Right hindlimb (tissue), 1 donor: ENCODE results near the gene GZMA.

Source experiments
- DNase-seq: peaks from one replicate; pipeline ENCODE4 v3.0.0-alpha.2; 2018

GZMA gene

DNA sequence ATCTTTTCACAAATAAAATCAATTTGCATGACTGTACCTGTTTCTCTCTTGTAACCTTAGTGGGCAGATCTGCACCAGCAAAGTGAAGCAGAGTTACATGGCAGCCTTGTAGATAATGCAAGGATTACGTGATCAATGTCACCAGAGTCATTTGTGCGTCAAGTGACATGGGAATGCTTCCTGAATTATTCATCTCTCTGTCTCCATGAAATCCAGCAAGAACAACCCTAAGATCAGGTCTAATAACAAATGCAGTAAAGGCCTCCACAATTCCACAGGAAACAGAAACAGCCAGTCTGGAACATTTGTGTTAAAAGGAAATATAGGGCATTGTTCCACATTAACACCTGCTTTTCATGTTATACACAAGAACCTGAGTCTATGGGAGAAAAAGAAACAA, 7.8 kb downstream of the GZMA start:
- no peak for DNase-seq

DNA sequence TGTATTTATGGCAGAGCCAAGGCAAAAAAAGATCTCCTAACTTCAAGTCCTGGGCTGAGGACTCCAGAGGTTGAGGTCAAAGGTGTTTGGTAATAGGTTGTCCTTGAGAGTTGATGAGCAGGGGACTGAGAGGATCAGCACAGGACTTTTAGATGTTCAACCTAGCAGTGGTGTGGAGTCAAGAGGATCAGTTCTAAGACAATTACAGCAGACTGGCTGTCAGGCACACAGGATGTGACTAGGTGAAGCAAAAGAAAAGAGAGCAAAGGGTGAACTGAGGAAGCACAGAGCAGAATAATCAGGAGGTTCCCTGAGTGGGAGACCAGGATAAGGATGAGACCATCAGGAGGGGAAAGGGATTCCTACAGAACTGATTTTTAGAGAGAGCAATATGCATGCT, 10.9 kb downstream of the GZMA start:
- DNase-seq: no peak

DNA sequence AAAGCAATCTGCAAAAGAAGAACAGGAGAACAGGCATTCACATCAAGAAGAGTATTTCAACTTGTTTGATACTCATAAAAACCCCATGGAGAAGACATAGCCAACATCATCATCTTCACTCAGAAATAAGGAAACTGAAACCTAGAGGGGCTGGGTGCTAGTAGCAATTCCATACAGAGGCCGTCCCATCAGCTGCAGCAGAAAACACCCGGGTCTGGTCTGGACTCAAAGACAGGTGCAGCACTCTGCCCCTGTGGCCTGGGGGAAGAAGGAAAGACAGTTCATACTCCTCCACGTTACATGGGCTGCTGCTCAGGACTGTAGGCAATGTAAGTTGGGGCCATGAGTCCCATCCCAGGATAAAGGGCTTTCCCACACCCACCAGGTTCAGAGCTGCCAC, 11.6 kb downstream of the GZMA start:
- no peak for DNase-seq

DNA sequence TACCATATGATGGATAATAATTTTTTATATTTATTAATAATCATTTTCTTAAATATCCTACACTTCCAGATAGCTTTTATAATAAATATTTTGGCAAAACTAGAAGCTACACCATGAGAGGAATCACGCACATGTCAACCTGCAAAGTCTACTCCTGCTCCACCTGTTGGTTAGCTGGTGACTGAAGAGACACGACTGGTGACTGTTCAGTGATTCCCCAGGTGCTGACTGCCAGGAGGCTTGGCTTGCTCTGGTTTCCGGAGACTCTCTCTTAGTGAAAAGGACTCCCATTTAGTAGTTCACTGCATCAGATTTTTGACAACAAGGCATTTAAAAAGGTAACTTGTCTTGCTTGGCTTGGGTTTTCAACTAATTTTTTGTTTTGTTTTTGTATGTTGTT, 20.9 kb downstream of the GZMA start:
- no peak for DNase-seq

DNA sequence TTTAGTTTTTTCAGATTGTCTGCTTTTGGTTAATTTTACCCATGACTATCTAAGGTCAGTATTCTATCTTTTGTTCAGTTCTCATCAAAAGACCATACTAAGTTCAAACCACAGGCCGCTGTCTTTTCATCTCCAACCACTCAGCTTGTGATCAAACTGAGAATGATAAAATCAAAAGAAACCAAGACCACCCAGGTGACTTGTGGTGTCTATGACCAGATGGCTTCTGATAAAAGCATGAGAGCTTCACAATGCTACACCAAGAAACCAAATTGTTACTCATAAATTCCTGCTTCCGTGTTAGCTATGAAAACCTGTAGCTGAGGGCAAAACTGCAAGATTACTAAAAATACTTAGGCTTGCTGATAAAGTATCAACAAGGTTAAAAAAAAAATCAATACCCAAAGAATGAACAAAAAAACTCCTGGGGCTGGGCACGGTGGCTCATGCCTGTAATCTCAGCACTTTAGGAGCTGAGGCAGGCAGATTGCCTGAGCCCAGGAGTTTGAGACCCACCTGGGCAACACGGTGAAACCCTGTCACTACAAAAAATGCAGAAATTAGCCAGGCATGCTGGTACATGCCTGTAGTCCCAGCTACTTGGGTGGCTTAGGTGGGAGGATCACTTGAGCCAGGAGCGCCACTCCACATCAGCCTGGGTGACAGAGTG, 31.7 kb downstream of the GZMA start:
- DNase-seq: no peak

DNA sequence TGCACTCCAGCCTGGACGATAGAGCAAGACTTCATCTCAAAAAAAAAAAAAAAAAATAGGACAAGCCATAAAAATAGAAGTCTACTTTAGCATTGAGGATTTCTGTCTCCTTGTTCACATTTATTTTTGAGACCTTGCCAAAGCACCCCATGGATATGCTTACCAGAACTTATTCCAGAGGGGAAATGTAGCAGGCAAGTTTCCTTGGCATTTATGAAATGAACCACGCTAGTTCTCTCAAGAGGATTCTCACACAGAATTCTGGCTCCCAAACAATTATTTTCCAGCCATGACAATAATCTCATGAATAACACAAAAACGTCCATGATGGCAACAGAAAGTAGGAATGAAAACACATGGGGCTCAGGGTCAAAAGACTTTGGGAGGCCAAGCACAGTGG, 34.1 kb downstream of the GZMA start:
- no peak for DNase-seq

DNA sequence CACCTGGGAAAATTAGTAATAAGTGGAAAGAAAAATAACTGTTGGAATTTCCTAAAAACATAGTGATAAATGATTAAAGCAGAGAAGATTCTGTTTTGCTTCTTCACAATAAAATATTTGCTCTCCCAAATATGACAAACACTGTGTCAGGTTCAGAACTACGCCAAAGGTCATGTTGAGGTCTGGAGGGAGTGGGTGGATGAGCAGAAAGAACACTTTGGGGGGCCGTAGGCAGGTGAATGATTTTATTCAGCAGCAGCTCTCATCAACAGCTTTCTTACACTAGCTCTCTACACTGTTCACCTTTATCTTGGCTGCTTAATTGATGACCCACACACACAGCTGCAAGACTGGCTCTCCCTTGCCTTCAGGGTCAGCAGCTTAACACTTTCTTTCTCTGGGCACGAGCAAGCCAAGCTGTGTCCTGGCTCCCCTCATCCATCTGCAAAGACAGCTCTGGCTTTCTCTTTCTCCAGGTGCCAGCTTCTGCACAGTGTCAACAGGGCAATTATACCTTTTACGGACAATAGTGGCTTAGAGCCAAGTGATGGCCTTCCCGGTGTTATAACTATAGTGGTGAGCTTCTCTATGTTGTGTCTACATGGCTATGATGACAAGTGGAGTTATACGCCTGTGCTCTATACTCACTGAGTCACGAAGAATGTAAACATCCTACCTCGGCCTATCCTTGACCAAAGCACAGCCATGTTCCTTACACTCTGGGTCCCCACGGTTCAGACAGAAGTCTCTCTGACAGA, 38.6 kb downstream of the GZMA start:
- DNase-seq: no peak

DNA sequence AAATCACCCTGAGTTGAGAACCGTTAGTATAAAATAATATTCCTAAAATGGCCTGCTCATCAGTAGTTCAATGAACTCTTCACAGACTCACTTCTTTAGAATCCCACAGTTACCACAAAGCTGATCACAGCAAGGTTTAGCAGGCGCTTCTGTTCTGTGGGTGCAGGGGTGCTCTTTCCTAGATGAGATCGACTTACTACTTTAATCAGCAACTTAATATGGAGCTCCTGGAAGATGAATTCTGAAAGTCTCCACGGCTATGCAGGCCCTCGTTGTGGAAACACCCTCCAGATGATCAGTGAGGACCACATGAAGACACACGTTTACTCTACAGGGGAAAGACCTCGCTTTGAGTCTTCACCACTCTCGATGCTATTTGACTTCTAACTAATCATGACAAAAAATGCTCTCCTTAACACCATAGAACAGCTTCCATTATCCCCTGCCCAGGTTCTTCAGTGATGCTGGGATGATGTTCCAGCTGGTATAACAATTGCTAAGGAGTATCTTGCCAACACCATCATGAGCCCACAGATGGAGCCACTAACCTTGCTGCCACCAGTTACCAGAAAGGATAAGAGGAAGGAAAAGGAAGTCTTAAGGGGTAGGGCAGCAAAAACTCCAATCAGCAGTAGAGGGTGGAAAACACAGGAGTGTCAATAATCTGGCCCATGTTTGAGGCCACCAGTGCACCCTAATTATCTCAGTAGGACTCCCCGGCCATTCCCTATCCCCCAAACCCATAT, 39.7 kb downstream of the GZMA start:
- DNase-seq: no peak

DNA sequence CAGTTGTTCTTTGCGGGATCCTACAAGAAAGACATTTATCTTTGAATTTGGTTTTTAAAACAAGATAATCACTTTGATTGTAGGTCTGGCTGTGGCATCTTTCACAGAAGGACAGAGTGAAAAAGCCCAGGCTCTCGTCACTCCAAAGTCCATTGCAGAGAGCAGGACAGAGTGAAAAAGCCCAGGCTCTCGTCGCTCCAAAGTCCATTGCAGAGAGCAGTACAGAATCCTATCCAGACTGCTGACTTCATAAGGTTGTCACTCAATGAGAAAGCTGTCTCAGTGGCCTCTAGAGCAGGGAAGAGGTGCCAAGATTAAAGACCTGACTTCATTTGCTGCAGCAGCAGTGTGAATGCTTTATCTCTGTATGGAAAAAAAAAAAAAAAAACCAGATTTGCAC, 41.2 kb downstream of the GZMA start:
- DNase-seq: no peak

DNA sequence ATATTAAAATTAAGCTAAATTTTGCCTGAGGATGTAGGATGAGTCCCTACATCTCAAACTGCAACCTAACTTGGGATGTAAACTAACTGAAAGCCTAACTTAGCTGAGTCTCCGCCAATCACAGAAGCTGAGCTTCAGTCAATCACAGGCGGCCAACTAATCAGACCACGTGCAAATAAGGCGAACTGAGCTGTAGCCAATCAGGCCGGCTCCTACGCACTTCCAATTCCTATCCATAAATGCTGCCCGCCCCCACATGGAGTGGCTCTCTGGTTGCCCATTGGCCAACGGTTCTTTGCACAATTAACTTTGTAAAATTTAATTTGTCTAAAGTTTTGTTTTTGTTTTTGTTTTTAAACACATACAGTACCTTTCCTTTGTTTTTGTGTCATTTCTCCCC, 43.6 kb downstream of the GZMA start:
- DNase-seq: no peak

DNA sequence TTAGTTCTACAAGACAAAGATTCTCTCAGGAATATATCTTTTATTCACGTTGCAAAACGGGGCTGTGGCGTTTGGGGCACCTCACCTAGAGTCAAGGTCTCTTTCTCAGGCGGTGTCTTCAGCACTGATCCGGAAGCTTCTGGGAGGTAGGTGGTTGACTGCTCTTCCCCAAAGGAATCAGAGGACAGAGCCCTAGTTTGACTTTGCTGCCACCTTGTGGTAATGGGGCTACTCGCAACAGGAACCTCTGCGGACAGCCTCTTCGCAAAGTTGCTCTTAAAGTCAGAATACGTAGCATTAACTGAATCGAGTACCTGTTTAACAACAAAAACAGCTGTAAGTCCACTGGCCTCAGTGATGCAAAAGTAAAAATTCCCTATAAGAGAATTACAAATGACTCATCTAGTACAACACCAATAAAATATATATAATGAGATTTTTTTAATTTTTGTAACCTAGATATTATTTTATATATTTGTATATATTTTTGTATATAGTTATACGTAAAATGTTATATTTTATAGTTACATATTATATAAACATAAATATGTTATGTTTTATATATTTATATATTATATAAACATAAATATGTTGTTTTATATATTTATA, 44.2 kb downstream of the GZMA start:
- peak; percentile 86 for DNase-seq

DNA sequence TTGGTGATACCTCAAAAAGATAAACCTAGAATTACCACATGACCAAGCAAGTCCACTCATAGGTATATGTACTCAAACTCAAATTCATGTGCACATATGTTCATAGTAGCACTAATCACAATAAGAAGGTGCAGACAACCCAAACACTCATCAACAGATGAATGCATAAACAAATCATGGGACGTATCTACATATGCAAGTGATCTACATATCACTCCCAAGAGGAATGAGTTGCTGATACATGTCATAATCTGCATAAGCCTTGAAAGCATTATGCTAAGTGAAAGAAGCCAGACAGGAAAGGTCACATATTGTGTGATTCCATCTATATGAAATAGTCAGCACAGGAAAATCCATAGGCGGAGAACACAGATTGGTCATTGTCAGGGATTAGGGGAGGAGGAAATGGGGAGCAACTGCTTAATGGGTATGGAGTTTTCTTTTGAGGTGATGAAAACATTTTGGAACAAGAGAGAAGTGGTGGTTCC, 46.9 kb downstream of the GZMA start:
- no peak for DNase-seq

DNA sequence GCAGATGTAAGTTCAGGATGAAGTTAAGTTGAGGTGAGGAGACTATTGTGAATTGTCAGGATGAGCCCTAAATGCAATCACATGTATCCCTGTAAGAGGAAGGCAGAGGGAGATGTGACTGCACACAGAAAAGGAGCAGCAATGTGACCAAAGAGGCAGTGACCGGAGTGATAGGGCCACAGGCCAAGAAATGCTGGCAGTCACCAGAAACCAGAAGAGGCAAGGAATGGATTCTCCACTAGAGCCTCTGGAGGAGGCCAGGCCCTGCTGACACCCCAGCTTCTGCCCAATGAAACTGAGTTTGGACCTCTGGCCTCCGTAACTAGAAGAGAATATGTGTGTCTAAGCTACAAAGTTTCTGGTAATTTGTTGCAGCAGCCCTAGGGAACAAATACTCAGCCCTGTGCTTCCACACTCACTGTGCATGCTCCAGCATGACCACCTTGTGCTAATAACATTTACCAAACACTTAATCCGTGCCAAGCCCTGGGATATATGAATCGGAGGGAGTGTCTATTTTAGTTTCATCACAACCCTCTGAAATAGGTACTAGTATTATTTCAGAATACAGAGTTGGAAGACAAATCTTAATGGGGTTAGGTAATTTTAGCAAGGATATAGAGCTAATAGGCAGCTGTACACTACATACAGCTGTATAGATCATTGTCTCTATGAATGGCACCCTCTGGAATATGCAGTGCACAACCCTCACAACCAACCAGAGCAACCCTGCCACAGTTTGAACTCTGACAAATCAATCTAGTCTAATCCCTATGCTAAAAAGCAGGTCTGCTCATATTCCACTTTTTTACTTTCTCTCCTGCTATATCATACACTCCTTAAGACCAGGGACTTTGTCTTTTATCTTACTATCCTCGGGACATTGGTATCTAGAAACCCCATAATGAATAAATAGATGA, 49.7 kb downstream of the GZMA start:
- DNase-seq: no peak

DNA sequence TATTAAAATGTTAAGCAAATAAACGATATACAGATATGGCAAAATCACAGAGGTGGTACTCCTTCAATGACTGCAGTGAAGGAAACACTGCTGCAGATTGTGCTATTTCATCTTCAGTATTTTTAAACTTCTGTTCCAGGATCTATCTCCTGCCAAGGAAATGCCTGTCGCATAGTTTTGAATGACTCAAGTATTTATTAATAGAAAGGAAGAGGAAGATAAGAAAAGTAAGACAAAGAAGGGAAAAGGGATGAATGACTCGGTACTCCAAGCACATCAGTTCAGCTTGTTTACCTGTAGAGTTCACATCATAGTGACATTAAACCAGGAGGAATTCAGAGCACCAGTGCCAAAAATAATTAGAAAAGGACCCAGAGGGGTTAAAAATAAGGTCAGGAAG, 52.4 kb downstream of the GZMA start:
- DNase-seq: no peak
